ENCODE results near the gene SLC26A11. TPM values are rescaled to one million over a fixed set of nuclear protein-coding genes. Genes with fewer than 3 reads are reported as not detected.

Gene SLC26A11
- total RNA-seq, 1 donor from 2014 or later = 42.4 TPM

GRCh38 chr17:80210348-80211108, 9.7 kb upstream of the SLC26A11 start:
- Histone ChIP-seq H3K4me3 (no peak overlapping the region), H3K4me1 (peaks cover 4% of the 10 kb centered on the region), H3K36me3 (peaks cover 75% of the 10 kb centered on the region), H3K27me3 (ENCODE audit: low read depth) (no peaks in the 10 kb centered on the region), H3K27ac (no peak overlapping the region), H3K9me3 (no peaks in the 10 kb centered on the region)
- ATAC-seq (no peak), DNase-seq (no peak)
- intact Hi-C loops (cut with DNase I) = no loop called here
- TF ChIP-seq CTCF (IDR thresholded peaks at IDR 0.05) = no peak

- Histone ChIP-seq H3K36me3 (peaks cover 90% of the 10 kb centered on the region), H3K4me1 (peaks cover 4% of the 10 kb centered on the region), H3K9me3 (no peaks in the 10 kb centered on the region), H3K27ac (no peak overlapping the region), H3K27me3 (ENCODE audit: low read depth) (no peaks in the 10 kb centered on the region), H3K4me3 (no peak overlapping the region)
- no peak for ATAC-seq
- TF ChIP-seq CTCF (IDR thresholded peaks at IDR 0.05) = no peak
- intact Hi-C loops (cut with DNase I) = no loop called here
- no peak for DNase-seq
Observed at GRCh38 chr17:80212109-80212508, 8.1 kb upstream of the SLC26A11 start.

- Histone ChIP-seq H3K27ac (no peak overlapping the region), H3K36me3 (peaks cover 92% of the 10 kb centered on the region), H3K9me3 (no peaks in the 10 kb centered on the region), H3K27me3 (ENCODE audit: low read depth) (no peaks in the 10 kb centered on the region), H3K4me1 (peaks cover 4% of the 10 kb centered on the region), H3K4me3 (no peak overlapping the region)
- DNase-seq = no peak
- intact Hi-C loops (cut with DNase I) = no loop called here
- no peak for TF ChIP-seq CTCF (IDR thresholded peaks at IDR 0.05)
- ATAC-seq = peak in 1 of 2 donors; percentile 18
Observed at GRCh38 chr17:80212511-80212910, 7.7 kb upstream of the SLC26A11 start.

GRCh38 chr17:80212962-80213642, 7.1 kb upstream of the SLC26A11 start:
- Histone ChIP-seq H3K27ac (no peak overlapping the region), H3K36me3 (peaks cover 90% of the 10 kb centered on the region), H3K4me3 (no peak overlapping the region), H3K27me3 (ENCODE audit: low read depth) (no peaks in the 10 kb centered on the region), H3K9me3 (no peaks in the 10 kb centered on the region), H3K4me1 (peaks cover 8% of the 10 kb centered on the region)
- peak; percentile 87 for DNase-seq
- intact Hi-C loops (cut with DNase I) = no loop called here
- no peak for TF ChIP-seq CTCF (IDR thresholded peaks at IDR 0.05)
- peak; percentile 9 to 43 for ATAC-seq

GRCh38 chr17:80213643-80213975, 6.6 kb upstream of the SLC26A11 start:
- DNase-seq = no peak
- no peak for ATAC-seq
- H3K9me3 ChIP-seq = no peaks in the 10 kb centered on the region
- H3K36me3 ChIP-seq = peaks cover 85% of the 10 kb centered on the region
- no peak overlapping the region for H3K4me3 ChIP-seq
- intact Hi-C loops (cut with DNase I) = no loop called here
- no peaks in the 10 kb centered on the region for H3K27me3 ChIP-seq (ENCODE audit: low read depth)
- peaks cover 13% of the 10 kb centered on the region for H3K4me1 ChIP-seq
- no peak overlapping the region for H3K27ac ChIP-seq
- no peak for TF ChIP-seq CTCF (IDR thresholded peaks at IDR 0.05)
